Stimulated activated CD4-positive, alpha-beta T cell treated with anti-CD3 and anti-CD28 coated beads, Interleukin-4, amount 100 ng/mL, for 48 hours (primary cell): ENCODE measurements around the gene TMEM17.

Experiments
- DNase-seq, 2 donors: peaks; one replicate each; pipeline ENCODE4 v3.0.0-alpha.2; 2020; ENCODE audit warnings: low read depth in 2 of 2

Gene TMEM17

GRCh38 chr2:62511636-62512035, 5.6 kb upstream of the TMEM17 start:
- DNase-seq = no peak

GRCh38 chr2:62506421-62506750, 391 bp upstream of the TMEM17 start:
- no peak for DNase-seq

- no peak for DNase-seq
Observed at GRCh38 chr2:62505109-62505749, 766 bp downstream of the TMEM17 start.

GRCh38 chr2:62504657-62505056, 1.3 kb downstream of the TMEM17 start:
- DNase-seq = no peak

- no peak for DNase-seq
Observed at GRCh38 chr2:62501794-62502500, 4.0 kb downstream of the TMEM17 start.

- DNase-seq = no peak
Observed at GRCh38 chr2:62501069-62501468, 4.9 kb downstream of the TMEM17 start.

GRCh38 chr2:62499430-62500060, 6.5 kb downstream of the TMEM17 start:
- no peak for DNase-seq

- DNase-seq = no peak
Observed at GRCh38 chr2:62498739-62499138, 7.3 kb downstream of the TMEM17 start.

GRCh38 chr2:62495761-62496160, 10.2 kb downstream of the TMEM17 start:
- DNase-seq = no peak

- DNase-seq = no peak
Observed at GRCh38 chr2:62492048-62492447, 13.9 kb downstream of the TMEM17 start.

GRCh38 chr2:62489702-62490101, 16.3 kb downstream of the TMEM17 start:
- no peak for DNase-seq

GRCh38 chr2:62489162-62489561, 16.8 kb downstream of the TMEM17 start:
- no peak for DNase-seq

- no peak for DNase-seq
Observed at GRCh38 chr2:62486439-62486765, 19.6 kb downstream of the TMEM17 start.

GRCh38 chr2:62485761-62486438, 20.1 kb downstream of the TMEM17 start:
- no peak for DNase-seq

- no peak for DNase-seq
Observed at GRCh38 chr2:62482558-62483352, 23.2 kb downstream of the TMEM17 start.

GRCh38 chr2:62479917-62480316, 26.1 kb downstream of the TMEM17 start:
- no peak for DNase-seq

- DNase-seq = no peak
Observed at GRCh38 chr2:62478093-62478580, 27.9 kb downstream of the TMEM17 start.

- DNase-seq = no peak
Observed at GRCh38 chr2:62477573-62477972, 28.4 kb downstream of the TMEM17 start.

- DNase-seq = no peak
Observed at GRCh38 chr2:62475172-62476011, 30.6 kb downstream of the TMEM17 start.

- no peak for DNase-seq
Observed at GRCh38 chr2:62474176-62474575, 31.8 kb downstream of the TMEM17 start.

- DNase-seq = no peak
Observed at GRCh38 chr2:62473246-62473827, 32.7 kb downstream of the TMEM17 start.
